GM12878 (cell line): ENCODE measurements around the gene MAGI2. TPM values are rescaled to one million over a fixed set of nuclear protein-coding genes. Genes with fewer than 3 reads are reported as not detected.

Source experiments
- ATAC-seq: fragments of 200-7000 bp; cut with Tn5 transposase; 3 replicates; pipeline ENCODE4 v1.9.1; 2020; ENCODE audit warnings: mild to moderate bottlenecking, moderate library complexity
- BruUV-seq: library from RNA; stranded (reverse); fragments of 400-500 nt; replicated peaks from 2 replicates; lab custom pipeline; 2021; lab: Mats Ljungman, UMichigan
- CTCF ChIA-PET: fragments of 300-600 bp; sonication (Branson Sonifier 250); formaldehyde crosslinking; extraction: SDS; loops from one replicate; lab custom pipeline; 2021; ENCODE audit warnings: inconsistent platforms; lab: Yijun Ruan, JAX
- POLR2A ChIA-PET: fragments of 350-600 bp; formaldehyde crosslinking; extraction: SDS; loops from one replicate; lab custom pipeline; 2021; ENCODE audit warnings: inconsistent platforms; lab: Charles Lee
- RAD21 ChIA-PET: fragments of 300-600 bp; sonication (Branson Sonifier 250); formaldehyde crosslinking; loops from one replicate; lab custom pipeline; 2023; ENCODE audit warnings: antibody characterized with exemption; ENCODE audit not compliant: unreplicated experiment; lab: Charles Lee
- SMC1A ChIA-PET: fragments of 300-600 bp; sonication (Branson Sonifier 250); formaldehyde crosslinking; loops from one replicate; lab custom pipeline; 2023; ENCODE audit not compliant: unreplicated experiment, uncharacterized antibody; lab: Charles Lee
- DNase-seq: peaks from one replicate; pipeline ENCODE4 v3.0.0-alpha.2; 2011; ENCODE audit warnings: low read depth, low spot score
- FAIRE-seq: peaks from 3 replicates; lab custom pipeline; 2011; peaks lifted over from hg19 to GRCh38; lab: Jason Lieb, UNC
- H2AFZ ChIP-seq: 2 replicates; pipeline ENCODE4 v1.6.0; 2011; ENCODE audit warnings: low read depth, low read length, control low read depth; ENCODE audit not compliant: control insufficient read depth
- H3K27ac ChIP-seq: 2 replicates; pipeline ENCODE4 v1.5.1; 2011; ENCODE audit warnings: control low read depth; ENCODE audit not compliant: control insufficient read depth, insufficient read depth
- H3K27me3 ChIP-seq, 2 experiments: replicated peaks in 1 of 2; 2 replicates each; pipeline versions ENCODE4 v1.6.0 to v1.6.1; 2011; ENCODE audit warnings: low read length in 1 of 2; ENCODE audit not compliant: control insufficient read depth in 2 of 2, insufficient read depth in 2 of 2
- H3K36me3 ChIP-seq, 2 experiments: 2 replicates each; pipeline ENCODE4 v1.5.1; 2011; ENCODE audit warnings: low read length in 1 of 2; ENCODE audit not compliant: control insufficient read depth in 2 of 2, insufficient read depth in 2 of 2
- H3K4me1 ChIP-seq: 2 replicates; pipeline ENCODE4 v1.6.1; 2011; ENCODE audit warnings: mild to moderate bottlenecking, low read length, moderate library complexity, mixed read lengths; ENCODE audit not compliant: control insufficient read depth, insufficient read depth
- H3K4me2 ChIP-seq: 2 replicates; pipeline ENCODE4 v1.6.0; 2011; ENCODE audit warnings: control low read depth; ENCODE audit not compliant: control insufficient read depth, insufficient read depth
- H3K4me3 ChIP-seq: fragments of 200-600 bp; sonication (generic); 2 replicates; pipeline ENCODE4 v1.5.1; 2016
- H3K79me2 ChIP-seq: 2 replicates; pipeline ENCODE4 v1.6.0; 2011; ENCODE audit warnings: low read length; ENCODE audit not compliant: control insufficient read depth, insufficient read depth
- H3K9ac ChIP-seq: 2 replicates; pipeline ENCODE4 v1.8.0; 2011; ENCODE audit warnings: low read length, control low read depth, mixed read lengths; ENCODE audit not compliant: control insufficient read depth, insufficient read depth
- H3K9me3 ChIP-seq: replicated peaks from 3 replicates; pipeline ENCODE4 v1.5.1; 2011; ENCODE audit warnings: mild to moderate bottlenecking, low read length; ENCODE audit not compliant: control insufficient read depth, insufficient read depth
- H4K20me1 ChIP-seq: 2 replicates; pipeline ENCODE4 v1.6.0; 2011; ENCODE audit not compliant: control insufficient read depth, insufficient read depth
- BRCA1 ChIP-seq: IDR thresholded peaks from 2 replicates; pipeline ENCODE4 v1.6.1; 2011; ENCODE audit warnings: low read depth, low read length, improper control_type of control experiment
- DPF2 ChIP-seq: fragments of 450-650 bp; IDR thresholded peaks from 2 replicates; pipeline ENCODE4 v1.6.1; 2017; ENCODE audit warnings: mild to moderate bottlenecking
- E2F4 ChIP-seq: IDR thresholded peaks from 2 replicates; pipeline ENCODE4 v1.6.1; 2012; ENCODE audit warnings: low read depth, low read length, improper control_type of control experiment
- FOS ChIP-seq: IDR thresholded peaks from 3 replicates; pipeline ENCODE4 v1.6.1; 2011; ENCODE audit warnings: borderline replicate concordance; ENCODE audit not compliant: insufficient read length; ENCODE audit errors: extremely low read depth
- PAX5 ChIP-seq: IDR thresholded peaks from 2 replicates; pipeline ENCODE4 v1.6.1; 2011; ENCODE audit warnings: low read depth, low read length, borderline replicate concordance
- POU2F2 ChIP-seq: IDR thresholded peaks from 3 replicates; pipeline ENCODE4 v1.6.1; 2011; ENCODE audit warnings: low read depth, mild to moderate bottlenecking, low read length, borderline replicate concordance
- RAD21 ChIP-seq: IDR thresholded peaks from 2 replicates; pipeline ENCODE4 v1.6.1; 2011; ENCODE audit warnings: mild to moderate bottlenecking, low read depth, low read length, moderate library complexity; ENCODE audit not compliant: insufficient read depth
- SMC3 ChIP-seq: IDR thresholded peaks from 2 replicates; pipeline ENCODE4 v1.6.1; 2011; ENCODE audit warnings: low read length, improper control_type of control experiment, borderline replicate concordance
- SP1 ChIP-seq: IDR thresholded peaks from one replicate; pipeline ENCODE4 v1.6.1; 2011; ENCODE audit warnings: low read depth, low read length
- WGBS: methylation state at CpG from one replicate; pipeline ENCODE4 v1.1.6; 2016; ENCODE audit warnings: low lambda C conversion rate; ENCODE audit not compliant: insufficient replicate concordance, insufficient coverage; ENCODE audit errors: missing lambda C conversion rate; 5-methylcytosine and 5-hydroxymethylcytosine counted together
- in situ Hi-C: fragments of 300-500 bp; cut with MboI; formaldehyde crosslinking; loops from 9 replicates; pipeline ENCODE4 v1.14.3; 2018; ENCODE audit warnings: mixed read lengths
- intact Hi-C: fragments of 100-400 bp; cut with micrococcal nuclease; formaldehyde crosslinking; loops from one replicate; pipeline ENCODE4 v1.14.2; 2022; ENCODE audit not compliant: unreplicated experiment
- polyA plus RNA-seq, 11 experiments: library from polyadenylated mRNA; depleted of rRNA in 4 of 11; unstranded in 6 of 11; stranded (reverse) in 5 of 11; fragments of >200 nt; fragmentation: Nextera tagmentation in 4 of 11; fragmentation: Illumina TruSeq in 1 of 11; extraction: Ambion mirVana in 4 of 11; extraction: Trizol in 1 of 11; gene quantifications; 1 replicate in 1 of 11; 2 replicates in 10 of 11; pipeline versions ENCODE4 v1.2.1 to v1.2.3, GENCODE V29; 2011 to 2016; ENCODE audit warnings: inconsistent platforms in 2 of 11, missing spikeins in 2 of 11, low read depth in 1 of 11
- total RNA-seq, 4 experiments: library from RNA; depleted of rRNA in 3 of 4; stranded (reverse); fragments of >200 nt in 3 of 4; fragmentation: Illumina TruSeq in 1 of 4; extraction: Trizol in 1 of 4; gene quantifications; 2 replicates each; pipeline versions ENCODE4 v1.2.1 to v1.2.3, GENCODE V29; 2013 to 2021
- TF ChIP-seq, protein P1 (sequence below): fragments of 450-650 bp; IDR thresholded peaks from 2 replicates; pipeline ENCODE4 v1.6.1; 2016; ENCODE audit warnings: mild to moderate bottlenecking
- TF ChIP-seq, protein P2 (sequence below), 3 experiments: IDR thresholded peaks in 2 of 3; conservative IDR thresholded peaks in 1 of 3; 2 replicates each; pipeline ENCODE4 v1.5.1; 2011; ENCODE audit warnings: low read depth in 3 of 3, low read length in 3 of 3, mild to moderate bottlenecking in 3 of 3, control low read depth in 2 of 3, moderate library complexity in 2 of 3, inconsistent platforms in 1 of 3, mixed read lengths in 1 of 3; ENCODE audit not compliant: control insufficient read depth in 2 of 3, insufficient read depth in 1 of 3; ENCODE audit errors: extremely low read depth in 1 of 3

The MAGI2 gene
- total and polyA plus RNA-seq, 10 of the 15 experiments (the other 5 are each of a cell fraction or from before 2014, with no cell fraction given) = 0.01 to 0.31 (median 0.05) TPM; not detected in 2

GRCh38 chr7:78020874-78021249 lies 1432.6 kb downstream of the MAGI2 start:
- CTCF ChIA-PET = interaction anchor here (0.6 to 6.6 kb wide), 22 partner anchors 9 to 1041 kb away, joined by 3 to 56 read pairs (median 4); no protein-coding TSS in a partner anchor
- no peak overlapping the region for H3K27ac ChIP-seq
- TF ChIP-seq POU2F2 (no peak), FOS (no peak), DPF2 (no peak)
- TF ChIP-seq, all 136 proteins: peak for 0
- Histone ChIP-seq H3K9me3 (no peaks in the 10 kb centered on the region), H3K4me1 (no peaks in the 10 kb centered on the region; the same call in 1 of the 2 replicates), H3K9ac (no peak overlapping the region), H3K4me2 (no peak overlapping the region), H3K27me3 (peaks cover 3 to 10% of the 10 kb centered on the region in 2 experiments; a peak in 3 of 4 replicates), H2AFZ (no peak overlapping the region), H3K36me3 (no peaks in the 10 kb centered on the region), H4K20me1 (no peaks in the 10 kb centered on the region), H3K79me2 (no peaks in the 10 kb centered on the region), H3K4me3 (no peak overlapping the region)
- BruUV-seq = no TSS peak
- ChIA-PET RAD21 (interaction anchor here (0.8 to 1.0 kb wide), 3 partner anchors 18 to 201 kb away, joined by 3 to 5 read pairs (median 4); no protein-coding TSS in a partner anchor), SMC1A (interaction anchor here (0.7 to 1.8 kb wide), 13 partner anchors 12 to 613 kb away, joined by 3 to 12 read pairs (median 3); no protein-coding TSS in a partner anchor), POLR2A (no interaction called here)
- FAIRE-seq (no peak), DNase-seq (no peak), ATAC-seq (no peak)
- in situ Hi-C loops = no loop called here
- intact Hi-C loops = no loop called here

DNA sequence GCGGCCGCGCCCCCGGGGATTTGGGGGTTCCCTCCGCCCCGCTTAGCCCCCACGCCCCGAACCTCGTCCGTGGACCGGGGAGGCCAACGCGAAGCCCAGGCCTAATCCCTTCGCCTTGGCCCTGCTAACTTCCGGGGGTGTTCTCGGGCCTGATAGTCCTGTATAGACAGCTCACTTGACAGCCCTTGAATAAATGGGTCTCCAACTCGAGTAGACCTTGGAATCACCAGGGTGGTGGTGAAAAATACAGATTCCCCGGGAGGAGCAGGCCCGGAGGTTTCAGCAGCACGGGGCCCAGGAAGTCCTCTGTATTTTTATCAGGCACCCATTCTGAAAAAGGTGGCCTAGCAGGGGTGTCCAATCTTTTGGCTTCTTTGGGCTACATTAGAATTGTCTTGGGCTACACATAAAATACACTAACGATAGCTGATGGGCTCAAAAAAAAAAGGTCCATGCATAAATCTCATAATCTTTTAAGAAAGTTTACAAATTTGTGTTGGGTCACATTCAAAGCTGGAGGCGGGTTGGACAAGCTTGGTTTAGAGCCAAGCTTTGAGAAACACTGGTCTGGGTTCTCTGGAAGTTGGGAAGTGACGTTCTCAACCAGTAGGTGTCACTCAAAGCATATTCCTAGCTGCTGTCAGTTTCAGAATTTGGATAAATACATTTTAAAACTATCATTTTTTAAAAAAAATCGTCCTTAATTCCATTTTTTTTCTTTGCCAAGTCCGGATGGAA lies 1433.2 kb downstream of the MAGI2 start:
- peak; percentile 17 for DNase-seq
- WGBS = 5% methylated on average over 16 of the region's 25 CpGs
- POLR2A ChIA-PET = no interaction called here
- TF ChIP-seq, protein P1, sequence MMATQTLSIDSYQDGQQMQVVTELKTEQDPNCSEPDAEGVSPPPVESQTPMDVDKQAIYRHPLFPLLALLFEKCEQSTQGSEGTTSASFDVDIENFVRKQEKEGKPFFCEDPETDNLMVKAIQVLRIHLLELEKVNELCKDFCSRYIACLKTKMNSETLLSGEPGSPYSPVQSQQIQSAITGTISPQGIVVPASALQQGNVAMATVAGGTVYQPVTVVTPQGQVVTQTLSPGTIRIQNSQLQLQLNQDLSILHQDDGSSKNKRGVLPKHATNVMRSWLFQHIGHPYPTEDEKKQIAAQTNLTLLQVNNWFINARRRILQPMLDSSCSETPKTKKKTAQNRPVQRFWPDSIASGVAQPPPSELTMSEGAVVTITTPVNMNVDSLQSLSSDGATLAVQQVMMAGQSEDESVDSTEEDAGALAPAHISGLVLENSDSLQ = peak; percentile 62
- TF ChIP-seq PAX5 (no peak), SMC3 (peak; percentile 21; the same call in 1 of the 2 replicates), E2F4 (no peak), SP1 (no peak), RAD21 (peak; percentile 66), BRCA1 (no peak)
- TF ChIP-seq, protein P2, sequence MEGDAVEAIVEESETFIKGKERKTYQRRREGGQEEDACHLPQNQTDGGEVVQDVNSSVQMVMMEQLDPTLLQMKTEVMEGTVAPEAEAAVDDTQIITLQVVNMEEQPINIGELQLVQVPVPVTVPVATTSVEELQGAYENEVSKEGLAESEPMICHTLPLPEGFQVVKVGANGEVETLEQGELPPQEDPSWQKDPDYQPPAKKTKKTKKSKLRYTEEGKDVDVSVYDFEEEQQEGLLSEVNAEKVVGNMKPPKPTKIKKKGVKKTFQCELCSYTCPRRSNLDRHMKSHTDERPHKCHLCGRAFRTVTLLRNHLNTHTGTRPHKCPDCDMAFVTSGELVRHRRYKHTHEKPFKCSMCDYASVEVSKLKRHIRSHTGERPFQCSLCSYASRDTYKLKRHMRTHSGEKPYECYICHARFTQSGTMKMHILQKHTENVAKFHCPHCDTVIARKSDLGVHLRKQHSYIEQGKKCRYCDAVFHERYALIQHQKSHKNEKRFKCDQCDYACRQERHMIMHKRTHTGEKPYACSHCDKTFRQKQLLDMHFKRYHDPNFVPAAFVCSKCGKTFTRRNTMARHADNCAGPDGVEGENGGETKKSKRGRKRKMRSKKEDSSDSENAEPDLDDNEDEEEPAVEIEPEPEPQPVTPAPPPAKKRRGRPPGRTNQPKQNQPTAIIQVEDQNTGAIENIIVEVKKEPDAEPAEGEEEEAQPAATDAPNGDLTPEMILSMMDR (IDR thresholded peaks at IDR 0.05 in 2 of 3, conservative IDR thresholded peaks at IDR 0.05 in 1 of 3; ENCODE audit: control insufficient read depth in 2 of 3, extremely low read depth in 1 of 3, insufficient read depth in 1 of 3, low read depth in 3 of 3, low read length in 3 of 3) = peak; percentile 53 to 62 (median 54); a peak in 5 of 6 replicates

More for the DNA sequence above, 1433.2 kb downstream of the MAGI2 start:
- H3K36me3 ChIP-seq = no peaks in the 10 kb centered on the region
- no peaks in the 10 kb centered on the region; the same call in 1 of the 2 replicates for H3K4me1 ChIP-seq
- RAD21 ChIA-PET = interaction anchor here (0.8 to 1.0 kb wide), 3 partner anchors 19 to 202 kb away, joined by 3 to 5 read pairs (median 4); no protein-coding TSS in a partner anchor
- H3K27ac ChIP-seq = no peak overlapping the region
- ATAC-seq = peak; percentile 75
- no peaks in the 10 kb centered on the region for H3K79me2 ChIP-seq
- intact Hi-C loops (no loop called here), in situ Hi-C loops (no loop called here)
- H3K9ac ChIP-seq = no peak overlapping the region
- H3K4me3 ChIP-seq = 0 out of 2 replicates have a peak overlapping the region, but pooled peaks have one; percentile 87
- H4K20me1 ChIP-seq = no peaks in the 10 kb centered on the region
- peak; percentile 84 for FAIRE-seq
- CTCF ChIA-PET = interaction anchor here (0.6 to 6.6 kb wide), 21 partner anchors 9 to 1042 kb away, joined by 3 to 56 read pairs (median 4); no protein-coding TSS in a partner anchor
- H3K27me3 ChIP-seq = peaks cover 3 to 10% of the 10 kb centered on the region in 2 experiments; a peak in 3 of 4 replicates
- peak overlapping the region; percentile 58 for H2AFZ ChIP-seq
- SMC1A ChIA-PET = interaction anchor here (0.7 to 1.8 kb wide), 13 partner anchors 11 to 614 kb away, joined by 3 to 12 read pairs (median 3); no protein-coding TSS in a partner anchor
- no peaks in the 10 kb centered on the region for H3K9me3 ChIP-seq
- H3K4me2 ChIP-seq = peak overlapping the region; percentile 41
- no TSS peak for BruUV-seq
